ENCODE data around the gene DNAJB6.

The DNAJB6 gene

DNA sequence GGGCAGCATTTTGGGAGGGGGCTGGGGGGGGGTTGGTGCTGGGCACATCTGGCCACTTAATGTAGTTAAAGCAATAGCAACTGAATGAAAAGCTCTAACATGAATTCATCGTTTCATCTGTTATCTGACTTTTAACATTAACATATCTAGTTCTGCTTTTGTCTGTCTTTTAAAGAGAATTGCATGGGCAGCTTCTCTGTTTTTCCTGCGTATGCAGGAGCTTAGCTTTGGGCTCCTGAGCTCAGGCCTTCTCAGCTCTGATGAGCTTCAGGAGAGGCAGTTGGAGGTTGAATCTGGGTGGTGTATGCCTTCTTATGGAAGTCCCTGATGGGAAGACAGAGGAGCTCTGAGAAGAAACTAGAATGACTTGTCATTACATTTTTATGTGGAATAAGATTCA, 58.4 kb downstream of the DNAJB6 start:
- Histone ChIP-seq H4K20me1 (ENCODE audit: insufficient read depth, low read length) (peaks cover 60% of the 10 kb centered on the region), H3K4me1 (ENCODE audit: insufficient read depth, low read length) (no peaks in the 10 kb centered on the region), H3K27me3 (ENCODE audit: insufficient read depth, low read length, poor library complexity) (no peaks in the 10 kb centered on the region), H3K79me2 (ENCODE audit: insufficient read depth, low read length) (peaks cover 78% of the 10 kb centered on the region), H3K36me3 (ENCODE audit: insufficient read depth, low read length) (peaks cover 91% of the 10 kb centered on the region), H3K9me3 (ENCODE audit: insufficient read depth, low read length, severe bottlenecking) (no peaks in the 10 kb centered on the region), H3K27ac (ENCODE audit: low read length) (no peak overlapping the region), H3K4me3 (ENCODE audit: low read depth in 1 of 2, low read length in 2 of 2) (no peak overlapping the region), H3K9ac (ENCODE audit: low read depth, low read length) (no peak overlapping the region), H3K4me2 (ENCODE audit: insufficient read depth, low read length) (no peak overlapping the region), H2AFZ (ENCODE audit: low read depth, low read length) (no peak overlapping the region)
- ATAC-seq (ENCODE audit: insufficient read depth, low read depth) (no peak), DNase-seq (no peak)
- TF ChIP-seq CTCF (IDR thresholded peaks at IDR 0.05; ENCODE audit: borderline replicate concordance, extremely low read depth, low read length, poor library complexity, severe bottlenecking) (no peak), EZH2 (IDR thresholded peaks at IDR 0.05; ENCODE audit: borderline replicate concordance, low read depth, low read length, severe bottlenecking) (no peak)

DNA sequence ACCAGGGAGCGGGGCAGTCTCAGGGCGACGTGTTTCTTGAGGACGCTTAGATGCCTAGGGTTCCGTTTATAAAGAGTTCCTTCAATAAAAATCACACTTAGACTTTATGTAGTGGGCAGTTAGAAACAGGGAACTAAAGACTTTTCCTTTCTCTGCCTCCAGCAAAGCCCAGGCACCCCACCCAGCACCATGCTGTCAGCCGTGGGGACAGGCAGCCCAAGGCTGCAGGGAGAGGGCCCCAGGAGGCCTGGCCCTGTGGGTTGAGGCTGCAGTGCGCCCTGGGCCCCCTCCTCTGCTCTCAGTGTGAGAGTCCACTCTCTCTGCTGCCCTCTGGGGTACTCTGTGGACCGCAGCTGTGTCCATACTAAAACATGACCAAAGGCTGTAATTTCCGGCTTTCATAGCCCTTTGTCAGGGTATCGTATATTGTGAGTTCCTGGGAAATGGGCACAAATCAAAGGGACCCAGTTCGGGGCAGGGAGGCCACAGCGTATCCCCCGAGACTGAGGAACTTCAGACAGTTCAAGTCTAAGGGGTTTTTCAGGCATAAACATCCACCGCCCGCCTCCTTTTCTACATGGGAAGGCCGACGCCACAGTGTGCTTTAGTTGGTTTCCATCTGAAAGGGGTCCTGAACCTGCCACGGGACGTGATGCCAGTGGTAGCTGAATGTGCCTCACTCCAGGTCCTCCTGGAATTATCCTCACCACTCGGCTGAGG, 59.7 kb downstream of the DNAJB6 start:
- H3K27me3 ChIP-seq (ENCODE audit: insufficient read depth, low read length, poor library complexity), result no peaks in the 10 kb centered on the region
- TF ChIP-seq EZH2 (IDR thresholded peaks at IDR 0.05; ENCODE audit: borderline replicate concordance, low read depth, low read length, severe bottlenecking) (no peak), CTCF (IDR thresholded peaks at IDR 0.05; ENCODE audit: borderline replicate concordance, extremely low read depth, low read length, poor library complexity, severe bottlenecking) (no peak)
- no peak for ATAC-seq (ENCODE audit: insufficient read depth, low read depth)
- no peak overlapping the region for H3K27ac ChIP-seq (ENCODE audit: low read length)
- H3K79me2 ChIP-seq (ENCODE audit: insufficient read depth, low read length), result peaks cover 73% of the 10 kb centered on the region
- DNase-seq, result no peak
- H4K20me1 ChIP-seq (ENCODE audit: insufficient read depth, low read length), result peaks cover 55% of the 10 kb centered on the region
- H3K4me3 ChIP-seq (ENCODE audit: low read depth in 1 of 2, low read length in 2 of 2), result no peak overlapping the region
- no peak overlapping the region for H3K4me2 ChIP-seq (ENCODE audit: insufficient read depth, low read length)
- no peak overlapping the region for H3K9ac ChIP-seq (ENCODE audit: low read depth, low read length)
- no peak overlapping the region for H2AFZ ChIP-seq (ENCODE audit: low read depth, low read length)
- H3K9me3 ChIP-seq (ENCODE audit: insufficient read depth, low read length, severe bottlenecking), result no peaks in the 10 kb centered on the region
- peaks cover 90% of the 10 kb centered on the region for H3K36me3 ChIP-seq (ENCODE audit: insufficient read depth, low read length)
- H3K4me1 ChIP-seq (ENCODE audit: insufficient read depth, low read length), result no peaks in the 10 kb centered on the region

DNA sequence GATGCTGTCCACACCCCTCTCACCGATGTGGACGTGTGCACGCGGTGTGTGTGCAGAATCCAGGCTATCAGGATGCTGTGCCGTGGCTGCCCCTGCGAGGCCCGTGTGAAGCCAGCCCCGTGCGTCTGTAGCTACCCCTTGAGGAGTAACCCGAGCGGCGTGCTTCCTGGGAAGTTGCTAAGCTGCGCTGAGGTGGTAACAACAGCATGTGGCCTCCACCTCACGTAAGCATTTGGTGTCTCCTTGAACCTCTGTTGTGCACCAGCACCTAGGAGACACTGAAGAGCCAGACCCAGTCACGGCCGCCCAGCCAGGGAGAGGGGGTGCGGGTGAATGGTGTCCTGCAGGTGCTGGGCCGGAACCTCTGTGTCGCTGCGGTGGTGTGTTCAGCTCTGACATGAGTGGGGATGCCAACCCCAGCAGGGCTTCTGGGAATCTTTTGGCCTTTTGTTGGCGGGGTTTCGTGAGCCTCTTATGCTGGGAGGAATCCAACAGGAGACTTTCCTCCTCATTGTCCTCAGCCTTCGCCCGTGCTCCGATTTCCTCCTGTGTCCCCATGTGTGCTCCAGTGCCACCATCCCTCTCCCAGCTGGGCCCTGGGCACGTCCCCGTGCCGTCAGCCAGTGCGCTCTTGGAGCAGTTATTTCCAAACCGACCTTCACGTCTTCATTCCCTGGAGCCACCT, 60.4 kb downstream of the DNAJB6 start:
- Histone ChIP-seq H3K4me3 (ENCODE audit: low read depth in 1 of 2, low read length in 2 of 2) (no peak overlapping the region), H3K27ac (ENCODE audit: low read length) (no peak overlapping the region), H3K27me3 (ENCODE audit: insufficient read depth, low read length, poor library complexity) (no peaks in the 10 kb centered on the region), H3K36me3 (ENCODE audit: insufficient read depth, low read length) (peaks cover 87% of the 10 kb centered on the region), H4K20me1 (ENCODE audit: insufficient read depth, low read length) (peaks cover 54% of the 10 kb centered on the region), H3K79me2 (ENCODE audit: insufficient read depth, low read length) (peaks cover 68% of the 10 kb centered on the region), H3K9me3 (ENCODE audit: insufficient read depth, low read length, severe bottlenecking) (no peaks in the 10 kb centered on the region), H3K9ac (ENCODE audit: low read depth, low read length) (no peak overlapping the region), H2AFZ (ENCODE audit: low read depth, low read length) (no peak overlapping the region), H3K4me2 (ENCODE audit: insufficient read depth, low read length) (no peak overlapping the region), H3K4me1 (ENCODE audit: insufficient read depth, low read length) (no peaks in the 10 kb centered on the region)
- no peak for ATAC-seq (ENCODE audit: insufficient read depth, low read depth)
- no peak for TF ChIP-seq EZH2 (IDR thresholded peaks at IDR 0.05; ENCODE audit: borderline replicate concordance, low read depth, low read length, severe bottlenecking)
- no peak for TF ChIP-seq CTCF (IDR thresholded peaks at IDR 0.05; ENCODE audit: borderline replicate concordance, extremely low read depth, low read length, poor library complexity, severe bottlenecking)
- no peak for DNase-seq
